ENCODE data around the gene ENTPD8.

- no peak for TF ChIP-seq SNAI2 (CRISPR knock-in tag; IDR thresholded peaks at IDR 0.05)
- TF ChIP-seq ISL1 (CRISPR knock-in tag; IDR thresholded peaks at IDR 0.05), result no peak
- no peak for TF ChIP-seq ARNTL (CRISPR knock-in tag; IDR thresholded peaks at IDR 0.05; ENCODE audit: borderline replicate concordance, low read depth)
These were observed 35.7 kb upstream of the ENTPD8 start for GRCh38 chr9:137476856-137477255.

All from SK-N-SH treated with all-trans-retinoic acid at 6 μM for 48 hours (cell line).